Nucleus accumbens (tissue), 56 donors: Measurements from ENCODE around the gene PNP.
"Not testable (repeated sequence)": the region's sequence is repeated elsewhere in the genome, so short reads cannot be mapped to it uniquely, and the experiment has no call there.

ENCODE experiments used
- DNase-seq, 56 donors: peaks; one replicate each; lab custom pipeline; 2025; lab: John Stamatoyannopoulos, UW

Gene PNP

GRCh38 chr14:20487396-20487725, 18.2 kb downstream of the PNP start:
- no peak for DNase-seq

GRCh38 chr14:20489093-20489994, 20.1 kb downstream of the PNP start:
- DNase-seq, result peak in 1 of 56 donors; percentile 0

- no peak for DNase-seq
Measured at GRCh38 chr14:20490563-20490962, 21.4 kb downstream of the PNP start.

GRCh38 chr14:20492486-20492885, 23.3 kb downstream of the PNP start:
- no peak for DNase-seq

- peak in 4 of 56 donors; percentile 0 to 16 (median 6) for DNase-seq
Measured at GRCh38 chr14:20493634-20494033, 24.4 kb downstream of the PNP start.

GRCh38 chr14:20494935-20495766, 25.9 kb downstream of the PNP start:
- no peak for DNase-seq

- DNase-seq, result no peak
Measured at GRCh38 chr14:20498622-20499021, 29.4 kb downstream of the PNP start.

- no peak for DNase-seq
Measured at GRCh38 chr14:20499108-20499507, 29.9 kb downstream of the PNP start.

GRCh38 chr14:20499881-20500280, 30.7 kb downstream of the PNP start:
- DNase-seq, result no peak

- DNase-seq, result no peak
Measured at GRCh38 chr14:20501346-20501745, 32.1 kb downstream of the PNP start.

- peak in 11 of 56 donors; percentile 1 to 20 (median 3) for DNase-seq
Measured at GRCh38 chr14:20503898-20504297, 34.7 kb downstream of the PNP start.

- DNase-seq, result not testable (repeated sequence)
Measured at GRCh38 chr14:20506276-20506675, 37.1 kb downstream of the PNP start.

GRCh38 chr14:20506752-20507151, 37.5 kb downstream of the PNP start:
- DNase-seq, result not testable (repeated sequence)

GRCh38 chr14:20507537-20507936, 38.3 kb downstream of the PNP start:
- DNase-seq, result not testable (repeated sequence)

GRCh38 chr14:20508367-20508766, 39.2 kb downstream of the PNP start:
- no peak for DNase-seq

GRCh38 chr14:20512177-20512905, 43.1 kb downstream of the PNP start:
- DNase-seq, result no peak

GRCh38 chr14:20515846-20516245, 46.6 kb downstream of the PNP start:
- no peak for DNase-seq

GRCh38 chr14:20516921-20517320, 47.7 kb downstream of the PNP start:
- no peak for DNase-seq

- no peak for DNase-seq
Measured at GRCh38 chr14:20522332-20522731, 53.1 kb downstream of the PNP start.

- no peak for DNase-seq
Measured at GRCh38 chr14:20524027-20524426, 54.8 kb downstream of the PNP start.
